DOHH2 (cell line): ENCODE results near the gene CEACAM7.
"Not testable (repeated sequence)": the region's sequence is repeated elsewhere in the genome, so short reads cannot be mapped to it uniquely, and the experiment has no call there.

Experiments used
- EZH2phosphoT487 ChIP-seq: fragments of 200-600 bp; sonication (generic); IDR thresholded peaks from 2 replicates; pipeline ENCODE4 v1.6.1; 2017; ENCODE audit warnings: borderline replicate concordance, mild to moderate bottlenecking, antibody characterized with exemption, low read length, moderate library complexity, mixed read lengths
- TF ChIP-seq, protein P1 (sequence below): fragments of 200-600 bp; sonication (generic); IDR thresholded peaks from one replicate; pipeline ENCODE4 v1.5.1; 2014; ENCODE audit warnings: antibody characterized with exemption, mild to moderate bottlenecking, low read depth, low read length; ENCODE audit not compliant: poor library complexity, severe bottlenecking

GRCh38 chr19:41709516-41709915 lies 21.4 kb upstream of the CEACAM7 start:
- TF ChIP-seq, protein P1, sequence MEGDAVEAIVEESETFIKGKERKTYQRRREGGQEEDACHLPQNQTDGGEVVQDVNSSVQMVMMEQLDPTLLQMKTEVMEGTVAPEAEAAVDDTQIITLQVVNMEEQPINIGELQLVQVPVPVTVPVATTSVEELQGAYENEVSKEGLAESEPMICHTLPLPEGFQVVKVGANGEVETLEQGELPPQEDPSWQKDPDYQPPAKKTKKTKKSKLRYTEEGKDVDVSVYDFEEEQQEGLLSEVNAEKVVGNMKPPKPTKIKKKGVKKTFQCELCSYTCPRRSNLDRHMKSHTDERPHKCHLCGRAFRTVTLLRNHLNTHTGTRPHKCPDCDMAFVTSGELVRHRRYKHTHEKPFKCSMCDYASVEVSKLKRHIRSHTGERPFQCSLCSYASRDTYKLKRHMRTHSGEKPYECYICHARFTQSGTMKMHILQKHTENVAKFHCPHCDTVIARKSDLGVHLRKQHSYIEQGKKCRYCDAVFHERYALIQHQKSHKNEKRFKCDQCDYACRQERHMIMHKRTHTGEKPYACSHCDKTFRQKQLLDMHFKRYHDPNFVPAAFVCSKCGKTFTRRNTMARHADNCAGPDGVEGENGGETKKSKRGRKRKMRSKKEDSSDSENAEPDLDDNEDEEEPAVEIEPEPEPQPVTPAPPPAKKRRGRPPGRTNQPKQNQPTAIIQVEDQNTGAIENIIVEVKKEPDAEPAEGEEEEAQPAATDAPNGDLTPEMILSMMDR = not testable (repeated sequence)
- not testable (repeated sequence) for TF ChIP-seq EZH2phosphoT487
